Left kidney (tissue), 2 donors: ENCODE data around the gene ESYT3. TPM values are rescaled to one million over a fixed set of nuclear protein-coding genes. Genes with fewer than 3 reads are reported as not detected.
A peak's percentile ranks its signal among the peaks of the same experiment; 100 is the strongest.
"Not testable (repeated sequence)": the region's sequence is repeated elsewhere in the genome, so short reads cannot be mapped to it uniquely, and the experiment has no call there.

Source experiments
- DNase-seq: peaks from one replicate; pipeline ENCODE4 v3.0.0-alpha.2; 2013
- polyA plus RNA-seq: library from polyadenylated mRNA; unstranded; fragments of 120-200 nt; gene quantifications from one replicate; pipeline ENCODE4 v1.2.1, GENCODE V29; 2013; ENCODE audit not compliant: insufficient read length

ESYT3 gene
- polyA plus RNA-seq, 1 donor = 3.1 TPM

GRCh38 chr3:138461246-138461645 lies 26.8 kb downstream of the ESYT3 start:
- no peak for DNase-seq

GRCh38 chr3:138461896-138462295 lies 27.5 kb downstream of the ESYT3 start:
- DNase-seq = no peak

- no peak for DNase-seq
These were observed 29.5 kb downstream of the ESYT3 start for GRCh38 chr3:138463724-138464490.

- no peak for DNase-seq
These were observed 30.1 kb downstream of the ESYT3 start for GRCh38 chr3:138464491-138464860.

- no peak for DNase-seq
These were observed 31.0 kb downstream of the ESYT3 start for GRCh38 chr3:138465451-138465850.

- no peak for DNase-seq
These were observed 31.5 kb downstream of the ESYT3 start for GRCh38 chr3:138465925-138466324.

GRCh38 chr3:138467931-138468330 lies 33.5 kb downstream of the ESYT3 start:
- no peak for DNase-seq

- no peak for DNase-seq
These were observed 34.0 kb downstream of the ESYT3 start for GRCh38 chr3:138468451-138468850.

GRCh38 chr3:138468886-138469285 lies 34.5 kb downstream of the ESYT3 start:
- DNase-seq = no peak

- DNase-seq = no peak
These were observed 35.5 kb downstream of the ESYT3 start for GRCh38 chr3:138469874-138470273.

GRCh38 chr3:138470687-138471086 lies 36.3 kb downstream of the ESYT3 start:
- DNase-seq = no peak

- DNase-seq = no peak
These were observed 37.1 kb downstream of the ESYT3 start for GRCh38 chr3:138471481-138471880.

- no peak for DNase-seq
These were observed 37.9 kb downstream of the ESYT3 start for GRCh38 chr3:138472141-138472825.

GRCh38 chr3:138473391-138473790 lies 39.0 kb downstream of the ESYT3 start:
- DNase-seq = no peak

GRCh38 chr3:138474163-138474562 lies 39.7 kb downstream of the ESYT3 start:
- no peak for DNase-seq

- no peak for DNase-seq
These were observed 42.1 kb downstream of the ESYT3 start for GRCh38 chr3:138476526-138476925.

- no peak for DNase-seq
These were observed 42.7 kb downstream of the ESYT3 start for GRCh38 chr3:138477120-138477519.

- no peak for DNase-seq
These were observed 43.4 kb downstream of the ESYT3 start for GRCh38 chr3:138477801-138478200.

- DNase-seq = peak; percentile 24
These were observed 45.0 kb downstream of the ESYT3 start for GRCh38 chr3:138479438-138479863.

- not testable (repeated sequence) for DNase-seq
These were observed 50.3 kb downstream of the ESYT3 start for GRCh38 chr3:138484672-138485071.

GRCh38 chr3:138486580-138486979 lies 52.2 kb downstream of the ESYT3 start:
- DNase-seq = not testable (repeated sequence)

- DNase-seq = no peak
These were observed 57.6 kb downstream of the ESYT3 start for GRCh38 chr3:138491971-138492370.

GRCh38 chr3:138492980-138493675 lies 58.7 kb downstream of the ESYT3 start:
- DNase-seq = no peak
